Mesothelial cell of epicardium (in vitro differentiated cells): ENCODE data around the gene TVP23C. TPM values are rescaled to one million over a fixed set of nuclear protein-coding genes. Genes with fewer than 3 reads are reported as not detected.

Experiments used
- DNase-seq, 2 experiments: peaks; one replicate each; pipeline ENCODE4 v3.0.0; 2021; ENCODE audit warnings: low spot score in 2 of 2; ENCODE audit not compliant: unreplicated experiment in 2 of 2
- H3K27ac Mint-ChIP-seq: 2 replicates; pipeline ENCODE4 v1.8.0; 2021; ENCODE audit warnings: mixed read lengths
- H3K27me3 Mint-ChIP-seq: 2 replicates; pipeline ENCODE4 v1.8.0; 2021; ENCODE audit warnings: low read depth, mixed read lengths
- H3K36me3 Mint-ChIP-seq: 2 replicates; pipeline ENCODE4 v1.8.0; 2021; ENCODE audit warnings: mixed read lengths
- H3K4me1 Mint-ChIP-seq: 2 replicates; pipeline ENCODE4 v1.8.0; 2021; ENCODE audit warnings: mixed read lengths
- H3K4me3 Mint-ChIP-seq: 2 replicates; pipeline ENCODE4 v1.8.0; 2021; ENCODE audit warnings: mild to moderate bottlenecking, moderate library complexity, mixed read lengths
- H3K9me3 Mint-ChIP-seq: 2 replicates; pipeline ENCODE4 v1.8.0; 2021; ENCODE audit warnings: mixed read lengths
- CTCF ChIP-seq: fragments of 200-600 bp; sonication (generic); IDR thresholded peaks from one replicate; pipeline ENCODE4 v1.5.0; 2021; ENCODE audit warnings: antibody characterized with exemption; ENCODE audit not compliant: unreplicated experiment
- total RNA-seq: library from RNA; stranded (reverse); gene quantifications from 3 replicates; pipeline ENCODE4 v1.2.1, GENCODE V29; 2021

TVP23C gene
- total RNA-seq, 1 donor from 2014 or later, result 66.4 TPM

- Mint-ChIP-seq H3K27ac (peak overlapping the region; percentile 59), H3K4me3 (no peak overlapping the region), H3K36me3 (peaks cover 34% of the 10 kb centered on the region), H3K4me1 (peaks cover 15% of the 10 kb centered on the region), H3K9me3 (peaks cover 4% of the 10 kb centered on the region), H3K27me3 (no peaks in the 10 kb centered on the region)
- DNase-seq, result no peak
- no peak for TF ChIP-seq CTCF
Measured at GRCh38 chr17:15490634-15491261, 72.5 kb downstream of the TVP23C start.

DNA sequence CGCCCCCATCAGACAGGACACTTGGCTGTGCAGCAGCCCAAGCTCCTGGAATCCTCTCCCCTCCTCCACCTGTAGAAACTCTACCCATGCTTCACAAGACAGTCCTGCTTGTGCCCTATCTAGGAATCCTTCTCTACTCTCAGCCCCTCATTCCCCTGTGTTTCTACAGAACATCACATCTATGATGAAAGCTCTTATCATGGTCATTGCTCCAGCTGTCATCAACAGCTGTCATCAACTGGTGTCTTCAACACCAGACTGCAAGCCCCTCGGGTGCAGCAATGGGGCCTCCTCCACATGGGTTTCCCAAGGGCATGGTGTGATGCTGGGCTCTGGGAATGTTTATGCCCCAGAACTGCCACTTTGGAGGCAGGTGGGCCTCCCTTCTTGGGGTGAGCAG, 74.7 kb downstream of the TVP23C start:
- no peak overlapping the region for H3K27ac Mint-ChIP-seq
- H3K27me3 Mint-ChIP-seq, result no peaks in the 10 kb centered on the region
- peaks cover 6% of the 10 kb centered on the region for H3K4me1 Mint-ChIP-seq
- no peak overlapping the region for H3K4me3 Mint-ChIP-seq
- no peak for TF ChIP-seq CTCF
- H3K9me3 Mint-ChIP-seq, result peaks cover 4% of the 10 kb centered on the region
- no peak for DNase-seq
- H3K36me3 Mint-ChIP-seq, result peaks cover 33% of the 10 kb centered on the region

GRCh38 chr17:15485045-15485444, 78.2 kb downstream of the TVP23C start:
- Mint-ChIP-seq H3K27me3 (no peaks in the 10 kb centered on the region), H3K4me1 (peaks cover 1% of the 10 kb centered on the region), H3K36me3 (peaks cover 24% of the 10 kb centered on the region), H3K9me3 (peaks cover under 1% of the 10 kb centered on the region), H3K4me3 (no peak overlapping the region), H3K27ac (no peak overlapping the region)
- no peak for DNase-seq
- TF ChIP-seq CTCF, result no peak

DNA sequence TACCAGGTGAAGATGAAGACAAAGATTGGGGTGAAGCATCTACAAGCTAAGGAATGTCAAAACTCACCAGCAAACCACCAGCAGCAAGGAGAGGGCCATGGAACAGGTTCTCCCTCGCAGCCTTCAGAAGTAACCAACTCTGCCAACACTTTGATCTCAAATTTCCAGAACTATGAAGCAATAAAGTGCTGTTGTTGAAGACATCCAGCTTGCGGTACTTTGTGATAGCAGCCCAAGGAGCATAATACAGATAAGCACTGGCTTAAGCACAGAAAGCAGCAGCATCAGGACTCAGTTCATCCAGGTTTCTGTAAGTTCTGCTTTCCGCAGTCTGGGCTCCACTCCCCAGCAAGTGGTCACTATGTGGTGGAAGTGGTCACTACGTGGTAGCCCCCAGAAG, 79.9 kb downstream of the TVP23C start:
- Mint-ChIP-seq H3K27me3 (no peaks in the 10 kb centered on the region), H3K36me3 (peaks cover 23% of the 10 kb centered on the region), H3K4me3 (no peak overlapping the region), H3K9me3 (no peaks in the 10 kb centered on the region), H3K4me1 (peaks cover 12% of the 10 kb centered on the region), H3K27ac (no peak overlapping the region)
- DNase-seq, result no peak
- no peak for TF ChIP-seq CTCF

DNA sequence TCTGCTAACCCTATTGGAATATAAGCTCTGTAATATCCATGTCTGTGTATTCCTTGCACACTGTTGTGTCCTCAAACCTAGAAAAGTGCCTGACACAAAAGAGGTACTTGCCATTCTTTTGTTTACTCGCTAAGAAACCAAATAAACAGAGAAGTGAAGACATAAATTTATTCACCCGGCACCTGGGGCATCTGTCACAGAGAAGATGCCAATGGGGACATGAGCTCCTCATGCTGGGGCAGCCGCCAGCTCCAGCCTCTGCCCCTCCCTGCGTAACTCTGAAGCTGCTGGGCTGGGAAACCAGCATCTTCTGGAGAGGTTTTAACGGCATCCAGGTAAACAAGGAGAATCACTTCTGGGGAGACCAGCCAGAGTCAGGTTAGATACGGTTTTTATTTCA, 80.8 kb downstream of the TVP23C start:
- TF ChIP-seq CTCF, result no peak
- Mint-ChIP-seq H3K27me3 (no peaks in the 10 kb centered on the region), H3K9me3 (no peaks in the 10 kb centered on the region), H3K4me3 (no peak overlapping the region), H3K27ac (no peak overlapping the region), H3K36me3 (peaks cover 21% of the 10 kb centered on the region), H3K4me1 (peaks cover 12% of the 10 kb centered on the region)
- no peak for DNase-seq

DNA sequence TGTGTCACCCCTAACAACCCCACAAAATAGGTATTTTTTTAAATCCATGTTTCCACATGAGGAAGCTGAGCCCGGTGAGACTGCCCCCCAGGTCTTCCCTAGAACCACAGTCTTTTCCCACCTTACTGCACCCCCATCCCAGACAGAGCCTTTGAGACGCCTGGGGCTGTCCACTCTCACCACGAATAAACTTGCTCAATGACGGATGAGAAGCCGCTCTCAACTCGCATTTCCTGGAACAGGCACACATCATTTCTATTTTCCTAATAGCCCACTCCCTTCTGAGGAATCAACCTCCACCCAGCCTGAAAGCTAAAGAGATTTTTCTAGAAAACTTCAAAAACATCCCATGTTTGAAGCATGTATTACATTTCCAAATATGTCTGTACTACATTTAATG, 81.8 kb downstream of the TVP23C start:
- Mint-ChIP-seq H3K27ac (no peak overlapping the region), H3K9me3 (no peaks in the 10 kb centered on the region), H3K4me1 (peaks cover 12% of the 10 kb centered on the region), H3K27me3 (no peaks in the 10 kb centered on the region), H3K4me3 (no peak overlapping the region), H3K36me3 (peaks cover 24% of the 10 kb centered on the region)
- no peak for DNase-seq
- no peak for TF ChIP-seq CTCF
